Breast epithelium (tissue), 3 donors: Measurements from ENCODE around the gene CRNN.

Source experiments
- POLR2A ChIP-seq: fragments of 450-650 bp; IDR thresholded peaks from one replicate; pipeline ENCODE4 v1.6.1; 2016; ENCODE audit warnings: antibody characterized with exemption, mild to moderate bottlenecking, moderate library complexity
- POLR2AphosphoS5 ChIP-seq, 3 donors: sonication (generic); formaldehyde crosslinking; IDR thresholded peaks; one replicate each; pipeline ENCODE4 v1.6.1; 2017; ENCODE audit warnings: antibody characterized with exemption in 3 of 3

DNA sequence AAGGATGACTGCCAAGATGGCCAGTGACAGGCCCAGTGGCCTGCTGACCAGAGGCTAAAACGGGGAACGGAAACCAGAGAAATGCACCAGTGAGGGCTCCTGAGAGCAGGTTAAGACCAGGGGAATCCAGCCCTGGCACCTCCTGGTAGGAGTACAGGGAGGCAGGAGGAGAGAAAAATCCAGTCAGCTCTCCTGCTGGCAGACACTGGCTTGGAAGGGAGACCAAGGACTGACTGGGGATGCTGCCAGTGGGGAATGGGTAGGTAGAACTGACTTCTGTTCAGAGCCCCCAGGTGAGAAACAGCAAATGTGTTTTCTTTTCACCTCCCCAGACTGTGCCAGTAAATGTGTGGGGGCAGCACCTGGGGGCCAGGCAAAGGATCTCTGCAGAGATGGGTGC is 27.7 kb upstream of the CRNN start:
- TF ChIP-seq POLR2AphosphoS5 (IDR thresholded peaks at IDR 0.05) (no peak), POLR2A (no peak)
